Hepatocyte (in vitro differentiated cells): ENCODE data around the gene CDH22. TPM values are rescaled to one million over a fixed set of nuclear protein-coding genes. Genes with fewer than 3 reads are reported as not detected.

ENCODE experiments used
- DNase-seq: peaks from one replicate; pipeline ENCODE4 v3.0.0-alpha.2; 2016; ENCODE audit warnings: low spot score
- H2AFZ ChIP-seq: fragments of 200-600 bp; sonication (generic); 2 replicates; pipeline ENCODE4 v1.6.0; 2016; ENCODE audit warnings: antibody characterized with exemption, mild to moderate bottlenecking
- H3K27ac ChIP-seq: fragments of 200-600 bp; sonication (generic); 2 replicates; pipeline ENCODE4 v1.5.1; 2016; ENCODE audit warnings: mild to moderate bottlenecking
- H3K27me3 ChIP-seq: fragments of 200-600 bp; sonication (generic); 2 replicates; pipeline ENCODE4 v1.6.1; 2016
- H3K36me3 ChIP-seq: fragments of 200-600 bp; sonication (generic); replicated peaks from 2 replicates; pipeline ENCODE4 v1.5.1; 2016; ENCODE audit warnings: low read depth; ENCODE audit not compliant: insufficient read depth
- H3K4me1 ChIP-seq: fragments of 200-600 bp; sonication (generic); 2 replicates; pipeline ENCODE4 v1.5.1; 2016; ENCODE audit warnings: mild to moderate bottlenecking, moderate library complexity; ENCODE audit not compliant: insufficient read depth
- H3K4me2 ChIP-seq: fragments of 200-600 bp; sonication (generic); 2 replicates; pipeline ENCODE4 v1.6.0; 2016
- H3K4me3 ChIP-seq: fragments of 200-600 bp; sonication (generic); 2 replicates; pipeline ENCODE4 v1.5.1; 2016; ENCODE audit warnings: mild to moderate bottlenecking
- H3K79me2 ChIP-seq: fragments of 200-600 bp; sonication (generic); 2 replicates; pipeline ENCODE4 v1.6.0; 2017; ENCODE audit warnings: mild to moderate bottlenecking
- H3K9me2 ChIP-seq: fragments of 200-600 bp; sonication (generic); replicated peaks from 2 replicates; pipeline ENCODE4 v1.6.0; 2017; ENCODE audit warnings: mild to moderate bottlenecking; ENCODE audit not compliant: insufficient read depth
- H3K9me3 ChIP-seq: fragments of 200-600 bp; sonication (generic); 2 replicates; pipeline ENCODE4 v1.5.1; 2016; ENCODE audit warnings: low read depth, mild to moderate bottlenecking
- H4K20me1 ChIP-seq: fragments of 200-600 bp; sonication (generic); 2 replicates; pipeline ENCODE4 v1.6.0; 2016; ENCODE audit warnings: mild to moderate bottlenecking; ENCODE audit not compliant: insufficient read depth, poor library complexity, severe bottlenecking
- CTCF ChIP-seq: fragments of 200-600 bp; sonication (generic); IDR thresholded peaks from 2 replicates; pipeline ENCODE4 v1.5.1; 2016; ENCODE audit warnings: antibody characterized with exemption, mild to moderate bottlenecking; ENCODE audit not compliant: poor library complexity
- EZH2 ChIP-seq: fragments of 200-600 bp; sonication (generic); IDR thresholded peaks from 2 replicates; pipeline ENCODE4 v1.6.1; 2016; ENCODE audit warnings: antibody characterized with exemption, mild to moderate bottlenecking, borderline replicate concordance
- EZH2phosphoT487 ChIP-seq: fragments of 200-600 bp; sonication (generic); IDR thresholded peaks from one replicate; pipeline ENCODE4 v1.6.1; 2018; ENCODE audit warnings: antibody characterized with exemption, mild to moderate bottlenecking, low read depth, moderate library complexity; ENCODE audit not compliant: unreplicated experiment, severe bottlenecking
- WGBS: methylation state at CpG from one replicate; pipeline ENCODE4 v1.1.6; 2016; ENCODE audit warnings: low lambda C conversion rate; ENCODE audit errors: missing lambda C conversion rate; 5-methylcytosine and 5-hydroxymethylcytosine counted together
- polyA plus RNA-seq: library from polyadenylated mRNA; unstranded; fragments of >200 nt; fragmentation: Nextera tagmentation; extraction: Ambion mirVana; gene quantifications from 2 replicates; pipeline ENCODE4 v1.2.1, GENCODE V29; 2016
- total RNA-seq: library from RNA; depleted of rRNA; stranded (reverse); fragments of >200 nt; gene quantifications from 2 replicates; pipeline ENCODE4 v1.2.3, GENCODE V29; 2014

Gene CDH22
- total and polyA plus RNA-seq, 2 experiments from 2014 or later: not detected

GRCh38 chr20:46177768-46178167, 130.5 kb downstream of the CDH22 start:
- Histone ChIP-seq H3K4me3 (no peak overlapping the region), H2AFZ (no peak overlapping the region), H3K27ac (no peak overlapping the region), H3K9me3 (no peaks in the 10 kb centered on the region), H3K27me3 (peaks cover 43% of the 10 kb centered on the region), H3K4me1 (no peaks in the 10 kb centered on the region), H3K4me2 (no peak overlapping the region), H4K20me1 (no peaks in the 10 kb centered on the region), H3K79me2 (no peaks in the 10 kb centered on the region), H3K36me3 (no peaks in the 10 kb centered on the region), H3K9me2 (no peaks in the 10 kb centered on the region)
- no peak for DNase-seq
- 94% methylated on average over 15 of the region's 15 CpGs for WGBS
- TF ChIP-seq EZH2 (no peak), CTCF (no peak), EZH2phosphoT487 (no peak)

GRCh38 chr20:46176739-46177378, 131.4 kb downstream of the CDH22 start:
- Histone ChIP-seq H3K9me3 (no peaks in the 10 kb centered on the region), H3K27me3 (peaks cover 45% of the 10 kb centered on the region), H3K4me2 (no peak overlapping the region), H3K27ac (no peak overlapping the region), H4K20me1 (no peaks in the 10 kb centered on the region), H3K36me3 (no peaks in the 10 kb centered on the region), H2AFZ (no peak overlapping the region), H3K9me2 (no peaks in the 10 kb centered on the region), H3K79me2 (no peaks in the 10 kb centered on the region), H3K4me1 (no peaks in the 10 kb centered on the region), H3K4me3 (no peak overlapping the region)
- DNase-seq: no peak
- TF ChIP-seq CTCF: no peak
- no peak for TF ChIP-seq EZH2phosphoT487
- TF ChIP-seq EZH2: no peak
- WGBS: 92% methylated on average over 13 of the region's 13 CpGs

- H3K9me2 ChIP-seq: no peaks in the 10 kb centered on the region
- no peaks in the 10 kb centered on the region for H4K20me1 ChIP-seq
- DNase-seq: no peak
- H2AFZ ChIP-seq: no peak overlapping the region
- no peak overlapping the region for H3K4me3 ChIP-seq
- 95% methylated on average over 4 of the region's 4 CpGs for WGBS
- no peaks in the 10 kb centered on the region for H3K4me1 ChIP-seq
- peaks cover 60% of the 10 kb centered on the region for H3K27me3 ChIP-seq
- no peak overlapping the region for H3K27ac ChIP-seq
- no peaks in the 10 kb centered on the region for H3K79me2 ChIP-seq
- no peak for TF ChIP-seq EZH2
- no peak for TF ChIP-seq EZH2phosphoT487
- no peak for TF ChIP-seq CTCF
- no peak overlapping the region for H3K4me2 ChIP-seq
- H3K9me3 ChIP-seq: no peaks in the 10 kb centered on the region
- H3K36me3 ChIP-seq: no peaks in the 10 kb centered on the region
These were observed 133.2 kb downstream of the CDH22 start for GRCh38 chr20:46175127-46175494.
